HG03571 (cell line): ENCODE measurements around the gene CALY.
"Not testable (repeated sequence)": the region's sequence is repeated elsewhere in the genome, so short reads cannot be mapped to it uniquely, and the experiment has no call there.

Experiments used
- ATAC-seq: cut with Tn5 transposase; IDR thresholded peaks from one replicate; pipeline ENCODE4 v1.9.1; 2021; ENCODE audit not compliant: unreplicated experiment

Gene CALY

GRCh38 chr10:133332936-133333699 lies 3.6 kb downstream of the CALY start:
- ATAC-seq = no peak

GRCh38 chr10:133329491-133330202 lies 7.0 kb downstream of the CALY start:
- ATAC-seq = peak; percentile 75

GRCh38 chr10:133328358-133329343 lies 8.0 kb downstream of the CALY start:
- ATAC-seq = no peak

GRCh38 chr10:133327651-133328357 lies 8.9 kb downstream of the CALY start:
- ATAC-seq = no peak

GRCh38 chr10:133326745-133327650 lies 9.7 kb downstream of the CALY start:
- ATAC-seq = no peak

GRCh38 chr10:133326223-133326551 lies 10.5 kb downstream of the CALY start:
- no peak for ATAC-seq

- ATAC-seq = no peak
Measured at GRCh38 chr10:133325440-133326222, 11.1 kb downstream of the CALY start.

GRCh38 chr10:133324857-133325260 lies 11.8 kb downstream of the CALY start:
- ATAC-seq = no peak

- no peak for ATAC-seq
Measured at GRCh38 chr10:133324198-133324792, 12.4 kb downstream of the CALY start.

GRCh38 chr10:133322064-133322709 lies 14.5 kb downstream of the CALY start:
- not testable (repeated sequence) for ATAC-seq

- ATAC-seq = not testable (repeated sequence)
Measured at GRCh38 chr10:133320852-133321422, 15.8 kb downstream of the CALY start.

- ATAC-seq = peak; percentile 91
Measured at GRCh38 chr10:133318494-133319127, 18.1 kb downstream of the CALY start.

GRCh38 chr10:133316732-133317131 lies 20.0 kb downstream of the CALY start:
- ATAC-seq = no peak

GRCh38 chr10:133316266-133316665 lies 20.4 kb downstream of the CALY start:
- ATAC-seq = no peak

- ATAC-seq = no peak
Measured at GRCh38 chr10:133315847-133316246, 20.8 kb downstream of the CALY start.

- ATAC-seq = no peak
Measured at GRCh38 chr10:133314911-133315310, 21.8 kb downstream of the CALY start.

GRCh38 chr10:133313192-133313591 lies 23.5 kb downstream of the CALY start:
- no peak for ATAC-seq
